Vagina (tissue), 2 donors: ENCODE results near the gene HYKK.

ENCODE experiments used
- POLR2A ChIP-seq, 2 donors: fragments of 450-650 bp; IDR thresholded peaks; one replicate each; pipeline ENCODE4 v1.6.1; 2017; ENCODE audit warnings: antibody characterized with exemption in 2 of 2, mild to moderate bottlenecking in 2 of 2, moderate library complexity in 2 of 2
- POLR2AphosphoS5 ChIP-seq, 2 donors: sonication (generic); formaldehyde crosslinking; IDR thresholded peaks; one replicate each; pipeline ENCODE4 v1.9.0; 2017; ENCODE audit warnings: antibody characterized with exemption in 2 of 2, mild to moderate bottlenecking in 2 of 2, low read depth in 1 of 2; ENCODE audit not compliant: insufficient read depth in 1 of 2
- TF ChIP-seq, protein P1 (sequence below), 3 experiments: fragments of 450-650 bp in 2 of 3; fragments of 200-600 bp in 1 of 3; sonication (generic) in 1 of 3; IDR thresholded peaks; one replicate each; pipeline ENCODE4 v1.5.1; 2017 to 2019; ENCODE audit warnings: antibody characterized with exemption in 3 of 3, mild to moderate bottlenecking in 2 of 3, moderate library complexity in 2 of 3

GRCh38 chr15:78540871-78541743 lies 33.7 kb downstream of the HYKK start:
- TF ChIP-seq, protein P1, sequence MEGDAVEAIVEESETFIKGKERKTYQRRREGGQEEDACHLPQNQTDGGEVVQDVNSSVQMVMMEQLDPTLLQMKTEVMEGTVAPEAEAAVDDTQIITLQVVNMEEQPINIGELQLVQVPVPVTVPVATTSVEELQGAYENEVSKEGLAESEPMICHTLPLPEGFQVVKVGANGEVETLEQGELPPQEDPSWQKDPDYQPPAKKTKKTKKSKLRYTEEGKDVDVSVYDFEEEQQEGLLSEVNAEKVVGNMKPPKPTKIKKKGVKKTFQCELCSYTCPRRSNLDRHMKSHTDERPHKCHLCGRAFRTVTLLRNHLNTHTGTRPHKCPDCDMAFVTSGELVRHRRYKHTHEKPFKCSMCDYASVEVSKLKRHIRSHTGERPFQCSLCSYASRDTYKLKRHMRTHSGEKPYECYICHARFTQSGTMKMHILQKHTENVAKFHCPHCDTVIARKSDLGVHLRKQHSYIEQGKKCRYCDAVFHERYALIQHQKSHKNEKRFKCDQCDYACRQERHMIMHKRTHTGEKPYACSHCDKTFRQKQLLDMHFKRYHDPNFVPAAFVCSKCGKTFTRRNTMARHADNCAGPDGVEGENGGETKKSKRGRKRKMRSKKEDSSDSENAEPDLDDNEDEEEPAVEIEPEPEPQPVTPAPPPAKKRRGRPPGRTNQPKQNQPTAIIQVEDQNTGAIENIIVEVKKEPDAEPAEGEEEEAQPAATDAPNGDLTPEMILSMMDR (IDR thresholded peaks at IDR 0.05): no peak
- TF ChIP-seq POLR2AphosphoS5 (IDR thresholded peaks at IDR 0.05; ENCODE audit: insufficient read depth in 1 of 2, low read depth in 1 of 2) (no peak), POLR2A (IDR thresholded peaks at IDR 0.05) (no peak)
